GM18517 (cell line): ENCODE measurements around the gene AUTS2.

Source experiments
- ATAC-seq: cut with Tn5 transposase; IDR thresholded peaks from one replicate; pipeline ENCODE4 v1.9.1; 2021; ENCODE audit warnings: mild to moderate bottlenecking, moderate library complexity; ENCODE audit not compliant: unreplicated experiment

AUTS2 gene

DNA sequence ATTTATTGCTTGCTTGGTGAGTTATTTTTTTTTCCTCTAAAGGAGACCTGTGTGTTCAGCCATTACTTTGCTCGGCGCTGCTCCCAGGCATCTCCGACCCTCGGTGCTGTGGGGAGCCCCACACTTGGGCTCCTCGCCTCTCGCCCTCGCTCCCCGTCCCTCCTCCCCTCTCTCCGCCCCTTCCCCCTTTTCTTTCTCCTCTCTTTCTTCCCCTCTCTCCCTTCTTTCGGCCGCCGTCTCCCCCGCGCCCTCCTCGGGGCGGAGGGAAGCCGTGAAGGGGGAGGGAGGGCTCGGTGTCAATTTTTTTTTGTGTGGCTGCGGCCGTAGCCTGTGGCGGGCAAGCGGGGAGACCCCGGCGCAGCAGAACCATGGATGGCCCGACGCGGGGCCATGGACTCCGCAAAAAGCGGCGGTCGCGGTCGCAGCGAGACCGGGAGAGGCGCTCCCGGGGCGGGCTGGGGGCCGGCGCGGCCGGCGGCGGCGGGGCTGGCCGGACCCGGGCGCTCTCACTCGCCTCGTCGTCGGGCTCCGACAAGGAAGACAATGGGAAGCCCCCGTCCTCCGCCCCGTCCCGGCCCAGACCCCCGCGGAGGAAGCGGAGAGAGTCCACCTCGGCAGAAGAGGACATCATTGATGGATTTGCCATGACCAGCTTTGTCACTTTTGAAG, 1.1 kb downstream of the AUTS2 start:
- no peak for ATAC-seq

DNA sequence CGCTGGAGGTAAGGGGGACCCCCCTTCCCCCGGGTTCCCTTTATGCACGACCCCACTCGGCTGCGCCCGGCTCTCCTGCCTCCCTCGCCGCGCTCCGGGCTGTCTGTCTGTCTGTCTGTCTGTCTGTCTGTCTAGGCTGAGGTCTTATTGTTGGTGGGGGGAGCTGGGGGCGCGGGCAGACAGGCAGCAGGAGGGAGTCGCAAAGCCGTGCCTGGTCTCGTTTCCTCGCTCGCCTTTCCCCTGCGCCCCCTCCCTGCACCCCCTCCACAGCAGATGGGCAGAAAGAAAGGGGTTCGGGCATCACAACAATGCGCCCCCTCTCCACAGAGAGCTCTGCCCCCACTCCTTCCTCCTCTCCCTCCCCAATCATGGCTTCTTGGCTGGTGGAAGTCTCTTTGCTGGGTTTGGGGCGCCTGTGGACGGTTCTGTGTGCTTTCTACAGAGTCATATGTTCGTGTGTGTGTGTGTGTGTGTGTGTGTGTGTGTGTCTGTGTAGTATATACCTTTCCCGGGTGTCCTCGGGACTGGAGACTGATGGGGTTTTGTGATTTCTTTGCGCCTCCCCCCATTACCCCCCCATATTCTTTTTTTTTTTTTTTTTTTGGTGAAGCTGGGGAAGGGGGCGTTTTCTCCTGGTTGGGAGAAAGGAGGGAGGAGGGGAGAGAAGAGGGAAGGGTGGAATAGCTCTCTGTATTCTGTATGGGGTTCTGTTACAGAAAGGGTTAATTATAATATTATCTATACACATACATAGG, 1.9 kb downstream of the AUTS2 start:
- no peak for ATAC-seq

GRCh38 chr7:69600710-69601519, 2.6 kb downstream of the AUTS2 start:
- no peak for ATAC-seq

- no peak for ATAC-seq
These were observed 4.2 kb downstream of the AUTS2 start for GRCh38 chr7:69602522-69602921.

- ATAC-seq, result peak; percentile 43
These were observed 5.1 kb downstream of the AUTS2 start for GRCh38 chr7:69603351-69603750.

GRCh38 chr7:69603937-69604494, 5.7 kb downstream of the AUTS2 start:
- peak; percentile 64 for ATAC-seq

- no peak for ATAC-seq
These were observed 6.8 kb downstream of the AUTS2 start for GRCh38 chr7:69605070-69605469.

DNA sequence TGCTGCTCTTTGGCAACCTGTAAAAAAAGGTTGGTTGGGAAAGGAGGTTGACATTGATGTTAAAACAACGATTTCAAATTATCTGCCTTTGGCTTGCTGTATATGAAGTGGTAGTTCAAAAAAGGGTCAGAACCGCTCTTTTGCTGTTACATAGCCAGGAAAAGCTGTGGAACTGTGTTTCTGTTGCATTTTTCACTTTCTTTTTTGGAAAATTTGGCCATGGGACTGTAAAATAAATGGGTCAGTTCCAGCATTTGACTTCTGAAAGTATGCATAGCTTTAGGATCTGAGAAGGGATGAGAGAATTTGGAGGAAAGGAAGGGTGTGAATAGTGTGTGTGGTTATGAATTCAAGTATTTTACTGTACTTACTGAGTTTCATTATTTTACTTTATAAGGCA, 7.3 kb downstream of the AUTS2 start:
- ATAC-seq, result no peak

- ATAC-seq, result no peak
These were observed 9.8 kb downstream of the AUTS2 start for GRCh38 chr7:69608049-69608448.

DNA sequence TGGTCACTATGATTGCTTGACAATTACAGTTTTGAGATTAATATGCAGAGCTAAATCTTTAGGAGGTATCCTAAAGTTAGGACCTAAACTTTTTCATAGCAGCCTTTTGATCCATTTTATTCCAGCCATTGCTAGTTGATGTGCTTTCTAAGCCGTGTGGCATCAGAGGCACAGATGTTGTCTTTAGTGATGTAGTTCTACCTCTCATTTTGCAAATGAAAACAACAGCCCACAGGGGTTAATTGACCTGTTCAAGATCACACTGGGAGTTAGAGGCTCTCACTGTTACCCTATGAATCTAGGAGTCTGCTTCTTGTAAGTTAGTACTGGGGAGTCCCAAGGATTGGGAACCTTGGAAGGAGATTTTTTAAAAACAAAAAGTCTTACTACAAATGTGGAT, 10.6 kb downstream of the AUTS2 start:
- ATAC-seq, result no peak

DNA sequence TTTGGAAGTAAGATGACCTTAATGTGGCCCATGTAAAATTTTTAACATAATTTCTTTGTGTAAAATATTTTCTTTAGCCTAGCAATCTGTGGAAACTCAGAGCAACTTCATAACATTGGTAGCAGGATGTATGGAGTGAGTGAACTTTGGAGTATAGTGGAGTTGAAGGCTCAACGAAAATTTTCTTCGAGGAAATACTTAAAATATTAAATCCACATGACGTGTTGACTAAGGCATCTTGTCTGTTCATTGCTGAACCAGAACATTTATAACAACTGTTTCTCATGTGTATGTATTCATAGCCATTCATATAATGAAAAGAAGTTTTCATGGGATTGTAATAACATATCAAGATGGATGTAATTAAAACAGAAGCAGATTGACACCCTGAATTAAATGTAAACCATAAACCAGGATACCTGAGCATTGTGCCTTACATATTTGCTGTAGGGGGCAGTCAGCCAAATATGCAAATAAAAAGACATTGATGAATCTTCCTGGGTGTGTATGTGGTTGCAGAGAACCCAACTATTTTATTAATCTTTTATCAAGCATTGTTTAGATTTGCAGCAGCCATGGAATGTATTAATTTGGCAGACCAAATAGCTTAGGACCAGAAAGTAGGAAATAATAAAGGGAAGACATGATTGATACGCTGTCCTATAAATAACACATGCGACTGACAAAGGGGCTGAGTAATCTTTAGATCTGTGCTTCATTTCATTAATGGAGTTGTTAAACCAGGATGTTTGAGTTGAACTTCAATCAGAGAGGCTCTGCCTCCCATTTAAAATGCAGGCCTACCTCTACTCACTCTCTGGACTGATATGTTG, 11.5 kb downstream of the AUTS2 start:
- ATAC-seq, result no peak

DNA sequence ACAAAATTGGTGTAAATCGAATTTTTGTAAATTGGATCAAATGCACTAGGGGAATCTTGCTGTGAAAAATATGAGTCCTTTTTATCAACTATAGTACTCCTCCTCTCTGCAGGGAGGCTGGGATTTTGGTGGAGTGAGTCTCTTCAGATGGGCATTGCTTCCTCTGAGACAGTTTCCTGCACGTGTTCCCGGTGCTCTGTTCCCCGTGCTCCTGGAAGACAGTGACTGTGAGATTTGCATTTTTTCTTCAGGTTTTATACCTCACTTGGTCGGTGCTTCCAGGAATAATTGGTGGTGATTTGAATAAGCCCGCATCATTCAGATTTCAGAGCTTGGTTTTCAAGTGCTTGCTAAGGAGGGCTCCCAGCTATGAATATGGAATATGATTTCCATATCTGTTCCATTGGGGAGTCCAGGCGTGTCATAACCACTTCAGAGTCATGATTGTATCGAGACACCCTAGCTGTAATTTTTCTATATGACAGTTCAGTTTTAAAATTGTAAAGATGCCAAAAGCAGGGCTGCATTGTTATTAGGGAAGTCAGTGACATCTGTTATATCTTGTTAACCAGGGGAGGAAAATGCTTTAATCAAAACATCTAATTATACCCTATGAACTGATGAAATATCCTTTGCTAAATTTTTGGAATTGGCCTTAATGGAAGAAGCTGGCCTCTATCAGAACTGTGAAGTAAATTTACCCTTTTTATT, 12.3 kb downstream of the AUTS2 start:
- no peak for ATAC-seq

DNA sequence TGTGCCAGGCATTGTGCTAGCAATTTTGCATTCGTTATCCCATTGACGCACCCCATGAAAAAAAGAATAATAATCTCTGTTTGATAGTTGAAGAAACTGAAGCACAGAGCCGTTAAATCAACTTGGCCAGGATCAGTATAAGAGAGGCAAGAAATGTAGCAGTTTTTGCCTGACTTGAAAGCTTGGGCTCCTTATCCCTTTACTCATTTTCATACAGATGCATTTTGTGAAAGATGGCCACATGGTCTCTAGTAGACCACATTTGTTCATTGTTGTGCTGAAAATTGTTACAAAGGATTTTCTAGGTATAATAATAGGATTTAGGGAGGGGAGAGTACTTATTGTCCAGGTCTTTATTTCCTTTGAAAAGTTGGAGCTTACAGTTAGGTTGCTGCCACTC, 14.7 kb downstream of the AUTS2 start:
- no peak for ATAC-seq

DNA sequence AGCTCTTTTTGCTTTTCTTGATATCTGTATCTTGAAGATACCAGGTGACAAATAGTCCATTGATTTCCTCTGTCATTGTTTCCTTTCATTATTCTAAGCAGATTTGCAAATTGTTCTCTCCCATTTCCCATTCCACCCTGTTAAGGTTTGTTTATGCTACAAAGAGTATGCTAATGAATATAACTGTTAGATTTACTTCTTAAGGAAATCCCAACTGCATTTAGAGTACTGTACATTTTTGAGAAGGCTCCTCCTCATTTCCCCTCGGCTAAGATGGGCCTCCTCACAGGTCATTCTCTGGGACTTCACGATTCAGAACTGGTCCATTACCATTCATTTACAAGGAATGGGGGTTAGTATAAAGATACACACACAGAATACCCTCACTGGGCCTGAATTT, 15.6 kb downstream of the AUTS2 start:
- no peak for ATAC-seq

DNA sequence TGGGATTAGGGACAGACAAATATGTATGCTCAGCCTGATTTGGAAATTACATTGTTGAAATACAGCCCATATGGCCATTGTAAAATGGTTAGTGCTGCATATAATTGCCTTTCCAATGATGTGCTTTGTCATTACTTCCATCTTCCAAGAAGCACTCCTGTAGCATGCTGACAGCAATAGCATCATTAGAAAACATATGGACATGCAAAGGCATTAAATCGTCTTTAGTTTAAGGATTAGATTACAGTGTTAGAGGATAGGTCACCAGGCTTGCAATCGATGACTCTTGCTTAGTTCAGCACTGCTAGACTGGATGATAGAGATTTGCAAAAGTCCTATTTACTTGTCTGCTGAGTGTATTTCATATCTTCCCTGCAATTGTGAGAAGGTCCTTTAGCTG, 17.4 kb downstream of the AUTS2 start:
- ATAC-seq, result no peak

- no peak for ATAC-seq
These were observed 19.1 kb downstream of the AUTS2 start for GRCh38 chr7:69617364-69617763.

GRCh38 chr7:69619054-69619453, 20.8 kb downstream of the AUTS2 start:
- no peak for ATAC-seq

GRCh38 chr7:69619635-69620034, 21.4 kb downstream of the AUTS2 start:
- ATAC-seq, result no peak

- ATAC-seq, result no peak
These were observed 21.8 kb downstream of the AUTS2 start for GRCh38 chr7:69620063-69620462.

DNA sequence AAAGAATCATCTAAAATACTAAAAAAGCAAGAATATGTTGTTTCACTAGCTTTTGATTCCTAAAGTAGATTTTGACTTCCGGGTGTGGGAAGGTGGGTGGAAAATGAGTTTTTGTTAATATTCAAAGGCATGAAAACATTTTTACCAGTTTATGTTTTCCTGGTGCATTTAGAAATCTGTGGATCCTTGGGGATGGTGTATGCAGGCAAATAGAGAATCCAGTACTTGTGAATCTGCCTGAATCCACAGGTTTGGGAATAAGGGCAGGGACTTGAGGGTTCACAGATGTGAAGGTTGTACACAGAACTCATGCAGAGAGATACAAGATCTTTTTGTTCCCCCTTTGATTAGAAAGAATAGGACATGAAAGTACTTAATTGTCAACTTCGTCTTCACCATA, 22.4 kb downstream of the AUTS2 start:
- ATAC-seq, result no peak
